DND-41 (cell line): ENCODE results near the gene RHBDD3.

Experiments used
- EZH2 ChIP-seq: IDR thresholded peaks from 3 replicates; pipeline ENCODE4 v1.6.1; 2012; ENCODE audit warnings: borderline replicate concordance, low read depth, mild to moderate bottlenecking, moderate library complexity, low read length, inconsistent platforms; ENCODE audit not compliant: severe bottlenecking
- TF ChIP-seq, protein P1 (sequence below): IDR thresholded peaks from 2 replicates; pipeline ENCODE4 v1.5.1; 2012; ENCODE audit warnings: borderline replicate concordance, low read length, moderate library complexity, mild to moderate bottlenecking; ENCODE audit not compliant: poor library complexity, severe bottlenecking; ENCODE audit errors: extremely low read depth

DNA sequence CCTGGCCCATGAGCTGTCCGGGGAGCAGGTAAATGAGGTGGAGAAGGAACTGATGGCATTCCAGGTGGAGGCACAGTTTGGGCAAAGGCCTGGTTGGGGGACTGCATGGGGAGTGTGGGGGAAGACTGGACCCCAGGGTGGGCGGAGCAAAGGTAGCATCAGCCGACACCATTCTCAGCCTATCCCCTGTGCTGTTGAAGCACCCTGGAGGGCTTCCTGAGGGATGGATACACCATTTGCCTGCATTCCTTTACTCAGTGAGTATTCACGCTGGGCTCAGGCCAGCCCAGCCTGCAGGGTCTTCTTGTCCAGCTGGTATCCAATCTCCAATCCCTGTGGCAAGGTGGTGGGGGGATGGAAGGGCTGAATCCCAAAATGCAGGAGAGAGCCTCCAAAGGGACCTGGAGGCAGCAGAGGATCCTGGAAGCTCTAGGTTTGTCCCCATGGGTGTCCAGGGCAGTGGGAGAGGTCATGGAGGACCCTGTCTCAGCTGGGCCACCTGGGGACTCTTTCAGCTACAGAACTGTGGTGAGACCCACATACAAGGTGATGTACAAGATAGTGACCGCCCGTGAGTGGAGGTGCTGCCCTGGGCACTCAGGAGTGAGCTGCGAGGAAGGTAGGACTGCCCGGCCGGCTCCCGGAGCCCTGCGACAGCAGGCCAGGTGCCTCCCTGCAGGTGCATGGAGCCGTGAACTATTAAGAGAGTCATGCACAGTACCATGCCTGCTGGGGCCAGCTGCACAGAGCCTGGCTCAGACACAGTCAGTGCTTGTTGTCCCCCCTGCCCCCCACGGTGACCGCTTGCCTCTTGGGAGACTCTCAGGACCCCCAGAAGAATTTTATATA, 52.5 kb downstream of the RHBDD3 start:
- TF ChIP-seq, protein P1, sequence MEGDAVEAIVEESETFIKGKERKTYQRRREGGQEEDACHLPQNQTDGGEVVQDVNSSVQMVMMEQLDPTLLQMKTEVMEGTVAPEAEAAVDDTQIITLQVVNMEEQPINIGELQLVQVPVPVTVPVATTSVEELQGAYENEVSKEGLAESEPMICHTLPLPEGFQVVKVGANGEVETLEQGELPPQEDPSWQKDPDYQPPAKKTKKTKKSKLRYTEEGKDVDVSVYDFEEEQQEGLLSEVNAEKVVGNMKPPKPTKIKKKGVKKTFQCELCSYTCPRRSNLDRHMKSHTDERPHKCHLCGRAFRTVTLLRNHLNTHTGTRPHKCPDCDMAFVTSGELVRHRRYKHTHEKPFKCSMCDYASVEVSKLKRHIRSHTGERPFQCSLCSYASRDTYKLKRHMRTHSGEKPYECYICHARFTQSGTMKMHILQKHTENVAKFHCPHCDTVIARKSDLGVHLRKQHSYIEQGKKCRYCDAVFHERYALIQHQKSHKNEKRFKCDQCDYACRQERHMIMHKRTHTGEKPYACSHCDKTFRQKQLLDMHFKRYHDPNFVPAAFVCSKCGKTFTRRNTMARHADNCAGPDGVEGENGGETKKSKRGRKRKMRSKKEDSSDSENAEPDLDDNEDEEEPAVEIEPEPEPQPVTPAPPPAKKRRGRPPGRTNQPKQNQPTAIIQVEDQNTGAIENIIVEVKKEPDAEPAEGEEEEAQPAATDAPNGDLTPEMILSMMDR = no peak
- TF ChIP-seq EZH2 = no peak
